Measurements from ENCODE around the gene MRPL4.

GRCh38 chr19:10277795-10278589 is 26.0 kb downstream of the MRPL4 start:
- TF ChIP-seq POLR2AphosphoS5 (IDR thresholded peaks at IDR 0.05; ENCODE audit: borderline replicate concordance, low read depth, low read length) (no peak), EZH2 (IDR thresholded peaks at IDR 0.05) (no peak), FOXP2 (optimal IDR thresholded peaks at IDR 0.05; ENCODE audit: control extremely low read depth, extremely low read length, insufficient read depth) (no peak)
